A549 (cell line): ENCODE data around the gene EVC2.

ENCODE experiments used
- PHF8 ChIP-seq: fragments of 200-600 bp; sonication (generic); IDR thresholded peaks from 2 replicates; pipeline ENCODE4 v1.6.1; 2016; ENCODE audit warnings: low read depth, mild to moderate bottlenecking, antibody characterized with exemption, moderate library complexity, borderline replicate concordance
- RAD21 ChIP-seq, 2 experiments: fragments of >200 bp in 1 of 2; sonication (Bioruptor Twin) in 1 of 2; formaldehyde crosslinking in 1 of 2; IDR thresholded peaks in 1 of 2; conservative IDR thresholded peaks in 1 of 2; 2 replicates in 1 of 2; 3 replicates in 1 of 2; pipeline ENCODE4 v1.6.1; 2012 to 2018; ENCODE audit warnings: inconsistent platforms in 1 of 2
- RARB ChIP-seq: fragments of 250-450 bp; sonication (Bioruptor Pico); IDR thresholded peaks from 2 replicates; pipeline ENCODE4 v1.8.0; 2021; ENCODE audit warnings: mild to moderate bottlenecking, moderate library complexity
- TF ChIP-seq, protein P1 (sequence below): fragments of >200 bp; sonication (Bioruptor Twin); formaldehyde crosslinking; IDR thresholded peaks from 3 replicates; pipeline ENCODE4 v1.5.1; 2016
- TF ChIP-seq, protein P2 (sequence below): IDR thresholded peaks from 2 replicates; pipeline ENCODE4 v1.6.1; 2012; ENCODE audit warnings: low read depth, borderline replicate concordance
- TF ChIP-seq, protein P3 (sequence below): fragments of 450-650 bp; IDR thresholded peaks from 2 replicates; pipeline ENCODE4 v1.6.1; 2014; ENCODE audit warnings: antibody characterized with exemption

DNA sequence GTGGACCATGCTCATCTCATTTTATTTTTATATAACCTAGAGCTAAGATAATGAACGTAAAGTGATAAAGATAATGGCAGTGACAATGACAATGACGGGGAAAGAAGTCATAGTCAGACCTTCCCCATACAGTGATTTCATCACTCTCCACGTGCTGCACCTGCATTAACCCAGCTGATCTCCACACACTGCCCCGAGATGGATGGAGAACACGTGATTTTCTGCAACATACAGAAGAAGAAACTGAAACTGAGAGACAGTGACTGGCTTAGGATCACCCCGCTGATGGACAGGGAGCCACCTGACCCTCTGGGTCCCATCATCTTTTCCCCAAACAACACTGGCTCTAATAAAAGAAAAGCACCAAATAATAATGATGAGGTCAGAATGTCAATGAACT is 22.0 kb downstream of the EVC2 start:
- TF ChIP-seq RAD21 (conservative IDR thresholded peaks at IDR 0.05 in 1 of 2, IDR thresholded peaks at IDR 0.05 in 1 of 2) (no peak), PHF8 (no peak), RARB (no peak)
- TF ChIP-seq, protein P1, sequence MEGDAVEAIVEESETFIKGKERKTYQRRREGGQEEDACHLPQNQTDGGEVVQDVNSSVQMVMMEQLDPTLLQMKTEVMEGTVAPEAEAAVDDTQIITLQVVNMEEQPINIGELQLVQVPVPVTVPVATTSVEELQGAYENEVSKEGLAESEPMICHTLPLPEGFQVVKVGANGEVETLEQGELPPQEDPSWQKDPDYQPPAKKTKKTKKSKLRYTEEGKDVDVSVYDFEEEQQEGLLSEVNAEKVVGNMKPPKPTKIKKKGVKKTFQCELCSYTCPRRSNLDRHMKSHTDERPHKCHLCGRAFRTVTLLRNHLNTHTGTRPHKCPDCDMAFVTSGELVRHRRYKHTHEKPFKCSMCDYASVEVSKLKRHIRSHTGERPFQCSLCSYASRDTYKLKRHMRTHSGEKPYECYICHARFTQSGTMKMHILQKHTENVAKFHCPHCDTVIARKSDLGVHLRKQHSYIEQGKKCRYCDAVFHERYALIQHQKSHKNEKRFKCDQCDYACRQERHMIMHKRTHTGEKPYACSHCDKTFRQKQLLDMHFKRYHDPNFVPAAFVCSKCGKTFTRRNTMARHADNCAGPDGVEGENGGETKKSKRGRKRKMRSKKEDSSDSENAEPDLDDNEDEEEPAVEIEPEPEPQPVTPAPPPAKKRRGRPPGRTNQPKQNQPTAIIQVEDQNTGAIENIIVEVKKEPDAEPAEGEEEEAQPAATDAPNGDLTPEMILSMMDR, result no peak
- TF ChIP-seq, protein P2, sequence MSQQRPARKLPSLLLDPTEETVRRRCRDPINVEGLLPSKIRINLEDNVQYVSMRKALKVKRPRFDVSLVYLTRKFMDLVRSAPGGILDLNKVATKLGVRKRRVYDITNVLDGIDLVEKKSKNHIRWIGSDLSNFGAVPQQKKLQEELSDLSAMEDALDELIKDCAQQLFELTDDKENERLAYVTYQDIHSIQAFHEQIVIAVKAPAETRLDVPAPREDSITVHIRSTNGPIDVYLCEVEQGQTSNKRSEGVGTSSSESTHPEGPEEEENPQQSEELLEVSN, result no peak
- TF ChIP-seq, protein P3, sequence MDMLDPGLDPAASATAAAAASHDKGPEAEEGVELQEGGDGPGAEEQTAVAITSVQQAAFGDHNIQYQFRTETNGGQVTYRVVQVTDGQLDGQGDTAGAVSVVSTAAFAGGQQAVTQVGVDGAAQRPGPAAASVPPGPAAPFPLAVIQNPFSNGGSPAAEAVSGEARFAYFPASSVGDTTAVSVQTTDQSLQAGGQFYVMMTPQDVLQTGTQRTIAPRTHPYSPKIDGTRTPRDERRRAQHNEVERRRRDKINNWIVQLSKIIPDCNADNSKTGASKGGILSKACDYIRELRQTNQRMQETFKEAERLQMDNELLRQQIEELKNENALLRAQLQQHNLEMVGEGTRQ, result no peak
